Gastroesophageal sphincter (tissue), 3 donors: ENCODE measurements around the gene ANK3.

Experiments
- EP300 ChIP-seq: sonication (generic); formaldehyde crosslinking; IDR thresholded peaks from one replicate; pipeline ENCODE4 v1.6.1; 2017; ENCODE audit warnings: antibody characterized with exemption, mild to moderate bottlenecking
- POLR2A ChIP-seq, 2 donors: fragments of 450-650 bp; IDR thresholded peaks; one replicate each; pipeline ENCODE4 v1.6.1; 2017; ENCODE audit warnings: antibody characterized with exemption in 2 of 2, mild to moderate bottlenecking in 2 of 2, moderate library complexity in 1 of 2
- POLR2AphosphoS5 ChIP-seq: sonication (generic); formaldehyde crosslinking; IDR thresholded peaks from one replicate; pipeline ENCODE4 v1.6.1; 2017; ENCODE audit warnings: antibody characterized with exemption
- TF ChIP-seq, protein P1 (sequence below), 4 experiments: fragments of 200-600 bp in 2 of 4; fragments of 450-650 bp in 2 of 4; sonication (generic) in 1 of 4; IDR thresholded peaks; one replicate each; pipeline ENCODE4 v1.5.1; 2017 to 2019; ENCODE audit warnings: antibody characterized with exemption in 4 of 4, mild to moderate bottlenecking in 2 of 4, moderate library complexity in 2 of 4

DNA sequence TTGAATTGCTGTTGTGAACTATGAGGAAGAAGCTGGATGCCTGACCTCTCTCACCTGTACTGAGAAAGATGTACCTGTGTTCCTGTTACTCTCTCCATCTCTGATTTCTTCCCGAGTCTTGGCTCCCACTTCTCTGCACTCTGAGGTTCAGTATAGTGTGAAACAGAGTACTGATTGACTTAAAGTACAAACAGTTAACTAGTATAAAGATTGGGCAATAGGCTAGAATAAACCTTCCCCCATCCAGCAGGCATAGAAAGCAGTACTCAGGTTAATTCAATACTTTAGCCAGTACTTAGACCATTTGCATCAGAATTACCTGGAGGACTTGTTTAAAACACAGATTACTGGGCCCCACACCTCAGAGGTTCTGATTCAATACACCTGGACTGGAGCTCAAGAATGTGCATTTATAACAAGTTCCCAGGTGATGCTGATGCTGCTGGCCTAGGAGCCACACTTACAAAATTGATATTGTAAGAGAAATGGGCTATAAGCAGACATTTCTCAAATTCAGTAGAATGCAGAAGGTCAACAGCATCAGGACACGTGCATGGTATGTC, 51.6 kb downstream of the ANK3 start:
- TF ChIP-seq, protein P1, sequence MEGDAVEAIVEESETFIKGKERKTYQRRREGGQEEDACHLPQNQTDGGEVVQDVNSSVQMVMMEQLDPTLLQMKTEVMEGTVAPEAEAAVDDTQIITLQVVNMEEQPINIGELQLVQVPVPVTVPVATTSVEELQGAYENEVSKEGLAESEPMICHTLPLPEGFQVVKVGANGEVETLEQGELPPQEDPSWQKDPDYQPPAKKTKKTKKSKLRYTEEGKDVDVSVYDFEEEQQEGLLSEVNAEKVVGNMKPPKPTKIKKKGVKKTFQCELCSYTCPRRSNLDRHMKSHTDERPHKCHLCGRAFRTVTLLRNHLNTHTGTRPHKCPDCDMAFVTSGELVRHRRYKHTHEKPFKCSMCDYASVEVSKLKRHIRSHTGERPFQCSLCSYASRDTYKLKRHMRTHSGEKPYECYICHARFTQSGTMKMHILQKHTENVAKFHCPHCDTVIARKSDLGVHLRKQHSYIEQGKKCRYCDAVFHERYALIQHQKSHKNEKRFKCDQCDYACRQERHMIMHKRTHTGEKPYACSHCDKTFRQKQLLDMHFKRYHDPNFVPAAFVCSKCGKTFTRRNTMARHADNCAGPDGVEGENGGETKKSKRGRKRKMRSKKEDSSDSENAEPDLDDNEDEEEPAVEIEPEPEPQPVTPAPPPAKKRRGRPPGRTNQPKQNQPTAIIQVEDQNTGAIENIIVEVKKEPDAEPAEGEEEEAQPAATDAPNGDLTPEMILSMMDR (IDR thresholded peaks at IDR 0.05), result no peak
- TF ChIP-seq EP300, result no peak
- TF ChIP-seq POLR2A (IDR thresholded peaks at IDR 0.05), result no peak
- no peak for TF ChIP-seq POLR2AphosphoS5
